ENCODE data around the gene AGPAT4. TPM values are rescaled to one million over a fixed set of nuclear protein-coding genes. Genes with fewer than 3 reads are reported as not detected.

AGPAT4 gene
- polyA plus RNA-seq, 1 of the 3 experiments (the other 2 are of a cell fraction): 3.9 TPM

DNA sequence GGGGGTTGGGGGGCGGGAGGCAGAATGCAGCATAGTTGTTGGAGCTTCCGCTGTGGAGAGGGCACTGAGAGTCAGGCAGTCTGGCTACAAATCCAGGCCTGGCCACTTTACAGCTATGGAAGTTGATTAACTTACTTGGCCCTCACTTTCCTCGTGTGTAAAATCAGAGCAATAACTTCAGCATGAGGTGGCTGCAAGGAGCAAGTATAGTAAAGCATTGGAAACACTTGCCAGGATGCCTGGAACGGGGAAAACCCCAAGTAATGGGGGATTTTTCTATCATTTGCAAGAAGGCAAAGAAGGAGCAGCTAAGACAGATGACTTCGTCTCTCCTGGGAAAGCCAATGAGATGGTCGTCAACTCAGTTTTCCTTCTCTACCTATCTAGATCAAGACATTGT lies 35.8 kb downstream of the AGPAT4 start:
- Histone ChIP-seq H3K4me3 (ENCODE audit: low read depth in 2 of 2, low read length in 1 of 2) (no peak overlapping the region), H3K79me2 (ENCODE audit: insufficient read depth) (peaks cover 12% of the 10 kb centered on the region; the same call in 1 of the 2 replicates), H3K9me2 (no peaks in the 10 kb centered on the region), H3F3A (replicated peaks; ENCODE audit: insufficient read depth) (no peaks in the 10 kb centered on the region), H3K9me3 (no peaks in the 10 kb centered on the region), H3K9ac (no peak overlapping the region), H3K36me3 (replicated peaks in 1 of 2; ENCODE audit: control insufficient read depth in 1 of 2, insufficient read depth in 2 of 2, low read length in 1 of 2) (no peaks in the 10 kb centered on the region), H2AFZ (ENCODE audit: low read depth) (no peak overlapping the region), H3K4me2 (no peak overlapping the region), H3K27me3 (ENCODE audit: insufficient read depth) (no peaks in the 10 kb centered on the region), H3K4me1 (ENCODE audit: control insufficient read depth in 1 of 2, insufficient read depth in 2 of 2, low read depth in 1 of 2, low read length in 1 of 2) (peaks cover 12 to 16% of the 10 kb centered on the region in 2 experiments; a peak in 3 of 4 replicates), H4K20me1 (ENCODE audit: insufficient read depth) (no peaks in the 10 kb centered on the region), H3K27ac (ENCODE audit: low read depth in 2 of 2, low read length in 1 of 2) (no peak overlapping the region)
- 80% methylated on average over 6 of the region's 6 CpGs for WGBS (ENCODE audit: low lambda C conversion rate)
- POLR2A ChIA-PET: no interaction called here
- no peak for DNase-seq
- CTCF ChIA-PET: interaction anchor here (0.6 kb wide), 1 partner anchor 12 kb away, joined by 3 read pairs; no protein-coding TSS in a partner anchor
- no peak for TF ChIP-seq FOSL2 (IDR thresholded peaks at IDR 0.05; ENCODE audit: borderline replicate concordance, low read depth)
- TF ChIP-seq JUND (IDR thresholded peaks at IDR 0.05): no peak
- TF ChIP-seq ELF1 (IDR thresholded peaks at IDR 0.05): no peak
- no peak for TF ChIP-seq EZH2phosphoT487 (IDR thresholded peaks at IDR 0.05; ENCODE audit: borderline replicate concordance, low read depth)
- no peak for TF ChIP-seq FOXM1 (IDR thresholded peaks at IDR 0.05; ENCODE audit: low read depth)
- TF ChIP-seq, protein P1, sequence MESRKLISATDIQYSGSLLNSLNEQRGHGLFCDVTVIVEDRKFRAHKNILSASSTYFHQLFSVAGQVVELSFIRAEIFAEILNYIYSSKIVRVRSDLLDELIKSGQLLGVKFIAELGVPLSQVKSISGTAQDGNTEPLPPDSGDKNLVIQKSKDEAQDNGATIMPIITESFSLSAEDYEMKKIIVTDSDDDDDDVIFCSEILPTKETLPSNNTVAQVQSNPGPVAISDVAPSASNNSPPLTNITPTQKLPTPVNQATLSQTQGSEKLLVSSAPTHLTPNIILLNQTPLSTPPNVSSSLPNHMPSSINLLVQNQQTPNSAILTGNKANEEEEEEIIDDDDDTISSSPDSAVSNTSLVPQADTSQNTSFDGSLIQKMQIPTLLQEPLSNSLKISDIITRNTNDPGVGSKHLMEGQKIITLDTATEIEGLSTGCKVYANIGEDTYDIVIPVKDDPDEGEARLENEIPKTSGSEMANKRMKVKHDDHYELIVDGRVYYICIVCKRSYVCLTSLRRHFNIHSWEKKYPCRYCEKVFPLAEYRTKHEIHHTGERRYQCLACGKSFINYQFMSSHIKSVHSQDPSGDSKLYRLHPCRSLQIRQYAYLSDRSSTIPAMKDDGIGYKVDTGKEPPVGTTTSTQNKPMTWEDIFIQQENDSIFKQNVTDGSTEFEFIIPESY (IDR thresholded peaks at IDR 0.05; ENCODE audit: borderline replicate concordance, low read depth): no peak
- TF ChIP-seq, protein P2, sequence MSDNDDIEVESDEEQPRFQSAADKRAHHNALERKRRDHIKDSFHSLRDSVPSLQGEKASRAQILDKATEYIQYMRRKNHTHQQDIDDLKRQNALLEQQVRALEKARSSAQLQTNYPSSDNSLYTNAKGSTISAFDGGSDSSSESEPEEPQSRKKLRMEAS (IDR thresholded peaks at IDR 0.05; ENCODE audit: low read depth): no peak
- no peak for TF ChIP-seq TAF1 (IDR thresholded peaks at IDR 0.05; ENCODE audit: borderline replicate concordance, low read depth, low read length)
- TF ChIP-seq SIN3A (IDR thresholded peaks at IDR 0.05; ENCODE audit: borderline replicate concordance, low read depth, low read length): no peak
- TF ChIP-seq NRF1 (IDR thresholded peaks at IDR 0.05; ENCODE audit: low read depth, low read length): no peak
- no peak for TF ChIP-seq RAD21 (IDR thresholded peaks at IDR 0.05; ENCODE audit: low read length)
- TF ChIP-seq MXI1 (IDR thresholded peaks at IDR 0.05; ENCODE audit: low read depth, low read length): no peak
- TF ChIP-seq POLR2AphosphoS5 (IDR thresholded peaks at IDR 0.05; ENCODE audit: low read depth, low read length): no peak
- TF ChIP-seq TCF12 (IDR thresholded peaks at IDR 0.05): no peak
- no peak for TF ChIP-seq GATA2 (CRISPR knock-in tag; IDR thresholded peaks at IDR 0.05)

DNA sequence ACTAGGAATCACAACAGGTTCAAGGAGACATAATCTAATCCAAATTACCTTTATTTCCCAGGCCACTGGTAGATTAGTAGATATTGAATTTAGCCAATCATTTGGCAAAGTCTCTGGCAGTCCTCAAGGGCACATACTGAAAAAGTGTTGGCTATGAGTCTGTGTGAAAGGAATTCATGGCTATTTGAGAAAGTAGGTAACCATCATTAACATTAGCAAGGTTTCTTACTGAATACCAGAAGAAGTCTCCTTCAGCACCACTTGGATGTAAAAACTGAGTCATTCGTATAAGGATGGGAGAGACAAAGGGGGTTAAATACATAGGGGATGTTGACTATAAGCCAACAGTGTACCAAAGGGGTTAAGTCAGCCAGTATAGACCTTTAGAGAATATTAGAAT lies 36.7 kb downstream of the AGPAT4 start:
- H4K20me1 ChIP-seq (ENCODE audit: insufficient read depth): no peaks in the 10 kb centered on the region
- H3K9ac ChIP-seq: no peak overlapping the region
- POLR2A ChIA-PET: no interaction called here
- no peak overlapping the region for H2AFZ ChIP-seq (ENCODE audit: low read depth)
- H3K9me3 ChIP-seq: no peaks in the 10 kb centered on the region
- no peaks in the 10 kb centered on the region for H3K36me3 ChIP-seq (replicated peaks in 1 of 2; ENCODE audit: control insufficient read depth in 1 of 2, insufficient read depth in 2 of 2, low read length in 1 of 2)
- TF ChIP-seq TAF1 (IDR thresholded peaks at IDR 0.05; ENCODE audit: borderline replicate concordance, low read depth, low read length) (no peak), MXI1 (IDR thresholded peaks at IDR 0.05; ENCODE audit: low read depth, low read length) (no peak), SMC3 (IDR thresholded peaks at IDR 0.05; ENCODE audit: low read depth, low read length) (no peak), TCF12 (IDR thresholded peaks at IDR 0.05) (no peak), NFIC (IDR thresholded peaks at IDR 0.05; ENCODE audit: borderline replicate concordance) (no peak), FOSL2 (IDR thresholded peaks at IDR 0.05; ENCODE audit: borderline replicate concordance, low read depth) (no peak), FOXM1 (IDR thresholded peaks at IDR 0.05; ENCODE audit: low read depth) (no peak)
- TF ChIP-seq, protein P3, sequence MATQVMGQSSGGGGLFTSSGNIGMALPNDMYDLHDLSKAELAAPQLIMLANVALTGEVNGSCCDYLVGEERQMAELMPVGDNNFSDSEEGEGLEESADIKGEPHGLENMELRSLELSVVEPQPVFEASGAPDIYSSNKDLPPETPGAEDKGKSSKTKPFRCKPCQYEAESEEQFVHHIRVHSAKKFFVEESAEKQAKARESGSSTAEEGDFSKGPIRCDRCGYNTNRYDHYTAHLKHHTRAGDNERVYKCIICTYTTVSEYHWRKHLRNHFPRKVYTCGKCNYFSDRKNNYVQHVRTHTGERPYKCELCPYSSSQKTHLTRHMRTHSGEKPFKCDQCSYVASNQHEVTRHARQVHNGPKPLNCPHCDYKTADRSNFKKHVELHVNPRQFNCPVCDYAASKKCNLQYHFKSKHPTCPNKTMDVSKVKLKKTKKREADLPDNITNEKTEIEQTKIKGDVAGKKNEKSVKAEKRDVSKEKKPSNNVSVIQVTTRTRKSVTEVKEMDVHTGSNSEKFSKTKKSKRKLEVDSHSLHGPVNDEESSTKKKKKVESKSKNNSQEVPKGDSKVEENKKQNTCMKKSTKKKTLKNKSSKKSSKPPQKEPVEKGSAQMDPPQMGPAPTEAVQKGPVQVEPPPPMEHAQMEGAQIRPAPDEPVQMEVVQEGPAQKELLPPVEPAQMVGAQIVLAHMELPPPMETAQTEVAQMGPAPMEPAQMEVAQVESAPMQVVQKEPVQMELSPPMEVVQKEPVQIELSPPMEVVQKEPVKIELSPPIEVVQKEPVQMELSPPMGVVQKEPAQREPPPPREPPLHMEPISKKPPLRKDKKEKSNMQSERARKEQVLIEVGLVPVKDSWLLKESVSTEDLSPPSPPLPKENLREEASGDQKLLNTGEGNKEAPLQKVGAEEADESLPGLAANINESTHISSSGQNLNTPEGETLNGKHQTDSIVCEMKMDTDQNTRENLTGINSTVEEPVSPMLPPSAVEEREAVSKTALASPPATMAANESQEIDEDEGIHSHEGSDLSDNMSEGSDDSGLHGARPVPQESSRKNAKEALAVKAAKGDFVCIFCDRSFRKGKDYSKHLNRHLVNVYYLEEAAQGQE (IDR thresholded peaks at IDR 0.05; ENCODE audit: low read depth, low read length): no peak
- TF ChIP-seq, protein P4, sequence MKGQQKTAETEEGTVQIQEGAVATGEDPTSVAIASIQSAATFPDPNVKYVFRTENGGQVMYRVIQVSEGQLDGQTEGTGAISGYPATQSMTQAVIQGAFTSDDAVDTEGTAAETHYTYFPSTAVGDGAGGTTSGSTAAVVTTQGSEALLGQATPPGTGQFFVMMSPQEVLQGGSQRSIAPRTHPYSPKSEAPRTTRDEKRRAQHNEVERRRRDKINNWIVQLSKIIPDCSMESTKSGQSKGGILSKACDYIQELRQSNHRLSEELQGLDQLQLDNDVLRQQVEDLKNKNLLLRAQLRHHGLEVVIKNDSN (IDR thresholded peaks at IDR 0.05; ENCODE audit: borderline replicate concordance, low read depth): no peak
- H3K9me2 ChIP-seq: no peaks in the 10 kb centered on the region
- no peak overlapping the region for H3K4me2 ChIP-seq
- no peaks in the 10 kb centered on the region for H3K27me3 ChIP-seq (ENCODE audit: insufficient read depth)
- CTCF ChIA-PET: no interaction called here
- H3F3A ChIP-seq (replicated peaks; ENCODE audit: insufficient read depth): no peaks in the 10 kb centered on the region
- peaks cover 10% of the 10 kb centered on the region; the same call in 1 of the 2 replicates for H3K79me2 ChIP-seq (ENCODE audit: insufficient read depth)
- H3K27ac ChIP-seq (ENCODE audit: low read depth in 2 of 2, low read length in 1 of 2): no peak overlapping the region
- peaks cover 12 to 16% of the 10 kb centered on the region in 2 experiments; a peak in 3 of 4 replicates for H3K4me1 ChIP-seq (ENCODE audit: control insufficient read depth in 1 of 2, insufficient read depth in 2 of 2, low read depth in 1 of 2, low read length in 1 of 2)
- DNase-seq: no peak
- WGBS (ENCODE audit: low lambda C conversion rate): 92% methylated on average over 1 of the region's 1 CpG
- H3K4me3 ChIP-seq (ENCODE audit: low read depth in 2 of 2, low read length in 1 of 2): no peak overlapping the region
